Erythroblast (primary cell): ENCODE data around the gene STPG1.

Experiments used
- DNase-seq, 2 experiments: peaks; one replicate each; lab custom pipeline; 2025; lab: John Stamatoyannopoulos, UW
- GATA1 ChIP-seq: IDR thresholded peaks from 2 replicates; pipeline ENCODE4 v1.6.1; 2011; ENCODE audit warnings: low read depth, mild to moderate bottlenecking, control low read depth, low read length, moderate library complexity
- POLR2A ChIP-seq: IDR thresholded peaks from 2 replicates; pipeline ENCODE4 v1.6.1; 2011; ENCODE audit warnings: mild to moderate bottlenecking, low read length

Gene STPG1

GRCh38 chr1:24393892-24394291 is 19.7 kb downstream of the STPG1 start:
- DNase-seq: no peak

GRCh38 chr1:24392982-24393650 is 20.5 kb downstream of the STPG1 start:
- TF ChIP-seq POLR2A (no peak), GATA1 (no peak)
- no peak for DNase-seq

More at GRCh38 chr1:24393892-24394291, 19.7 kb downstream of the STPG1 start:
- TF ChIP-seq POLR2A (no peak), GATA1 (no peak)

- no peak for DNase-seq
- no peak for TF ChIP-seq POLR2A
- no peak for TF ChIP-seq GATA1
Observed at GRCh38 chr1:24392604-24392946, 21.0 kb downstream of the STPG1 start.

DNA sequence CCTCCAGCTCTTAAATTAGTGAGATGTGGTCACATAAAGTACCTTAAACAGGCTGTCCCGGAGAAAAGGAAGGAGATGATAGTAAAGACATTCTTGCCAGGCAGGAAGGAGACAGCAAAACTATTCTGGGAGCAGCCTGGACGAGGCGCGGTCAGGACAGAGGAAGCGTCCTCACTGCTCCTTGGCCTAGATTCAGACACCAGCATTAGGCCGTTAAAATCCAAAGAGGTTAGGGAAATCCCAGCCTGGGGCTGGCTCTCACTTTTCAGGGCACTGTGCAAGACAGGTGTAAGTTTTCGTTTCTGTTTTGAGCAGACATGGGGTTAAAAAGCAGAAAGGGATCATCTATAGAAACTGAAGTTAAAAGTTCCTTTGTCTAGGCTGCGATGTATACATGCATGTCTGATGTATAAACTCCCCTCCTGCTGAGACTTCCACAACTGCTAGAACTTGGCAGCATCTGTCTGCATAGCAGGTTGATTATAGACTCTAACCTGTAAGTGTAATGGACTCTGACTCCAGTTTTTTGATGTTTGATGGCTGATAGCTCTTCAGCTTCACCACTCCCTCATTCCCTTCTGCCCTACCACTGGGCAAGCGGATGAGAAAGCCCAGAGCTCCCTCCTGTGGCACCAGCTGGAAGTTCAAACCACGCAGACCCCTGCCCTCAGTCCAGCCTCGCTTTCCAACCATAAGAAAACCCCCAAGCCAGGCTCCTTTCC is 21.5 kb downstream of the STPG1 start:
- DNase-seq: peak in 1 of 2 experiments; percentile 67
- TF ChIP-seq POLR2A (no peak), GATA1 (no peak)

GRCh38 chr1:24390924-24391782 is 22.4 kb downstream of the STPG1 start:
- DNase-seq: peak in 1 of 2 experiments; percentile 81
- TF ChIP-seq GATA1 (no peak), POLR2A (no peak)

GRCh38 chr1:24389231-24389678 is 24.3 kb downstream of the STPG1 start:
- DNase-seq: no peak
- no peak for TF ChIP-seq GATA1
- no peak for TF ChIP-seq POLR2A

- no peak for DNase-seq
- TF ChIP-seq POLR2A (no peak), GATA1 (no peak)
Observed at GRCh38 chr1:24388331-24388885, 25.2 kb downstream of the STPG1 start.

DNA sequence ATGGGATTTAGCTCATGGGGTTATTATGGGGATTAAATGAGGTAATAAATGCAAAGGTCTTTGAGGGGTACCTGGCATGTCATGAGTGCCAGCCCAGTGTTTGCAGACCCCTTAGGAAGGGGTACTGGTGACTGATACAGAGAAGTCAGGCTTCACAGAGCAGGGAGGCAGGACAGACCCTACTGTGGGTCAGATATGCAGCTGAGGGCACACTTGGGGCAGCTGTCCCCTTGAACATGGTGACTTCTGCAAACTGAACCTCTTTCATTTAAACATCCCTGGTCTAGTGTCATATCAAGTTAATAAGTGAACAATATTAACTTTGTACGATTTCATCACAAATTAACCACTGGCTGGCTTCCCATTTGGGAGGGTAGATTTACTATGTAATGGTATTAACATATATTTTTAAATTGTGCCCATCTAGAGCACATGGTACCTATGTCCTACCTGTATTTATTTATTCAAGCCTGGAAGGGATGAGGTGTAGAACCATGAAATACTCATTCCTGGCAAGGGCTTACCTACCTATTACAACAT is 25.9 kb downstream of the STPG1 start:
- no peak for TF ChIP-seq GATA1
- TF ChIP-seq POLR2A: no peak
- no peak for DNase-seq

DNA sequence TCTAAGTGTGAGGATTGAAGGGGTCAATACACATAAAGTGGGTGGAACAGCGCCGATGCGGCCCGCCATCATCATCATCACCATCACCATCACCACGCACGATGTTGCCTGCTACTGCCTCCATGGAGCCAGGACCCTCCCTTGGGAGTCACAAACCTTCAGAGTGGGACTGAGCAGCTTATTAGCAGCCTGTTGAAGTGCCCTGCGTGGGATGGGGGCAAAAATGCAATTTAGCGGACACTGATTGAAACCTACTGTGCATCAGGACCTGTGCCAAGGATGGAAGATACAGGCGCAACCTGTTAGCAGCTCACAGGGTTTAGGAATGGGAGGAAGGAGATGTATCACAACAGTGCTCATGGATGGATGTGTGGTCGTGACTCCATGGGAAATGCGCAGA is 26.7 kb downstream of the STPG1 start:
- TF ChIP-seq GATA1 (no peak), POLR2A (no peak)
- no peak for DNase-seq

GRCh38 chr1:24386241-24386640 is 27.3 kb downstream of the STPG1 start:
- no peak for DNase-seq
- TF ChIP-seq POLR2A (no peak), GATA1 (no peak)

GRCh38 chr1:24385160-24385940 is 28.2 kb downstream of the STPG1 start:
- peak in 1 of 2 experiments; percentile 39 for DNase-seq

More at GRCh38 chr1:24385160-24385940, 28.2 kb downstream of the STPG1 start:
- TF ChIP-seq POLR2A (no peak), GATA1 (no peak)
